ENCODE results near the gene TNFAIP8. TPM values are rescaled to one million over a fixed set of nuclear protein-coding genes. Genes with fewer than 3 reads are reported as not detected.

The TNFAIP8 gene
- total and polyA plus RNA-seq, 9 of the 15 experiments (the other 6 are each of a cell fraction or from before 2014, with no cell fraction given) = 29.9 to 52.2 (median 44.8) TPM

DNA sequence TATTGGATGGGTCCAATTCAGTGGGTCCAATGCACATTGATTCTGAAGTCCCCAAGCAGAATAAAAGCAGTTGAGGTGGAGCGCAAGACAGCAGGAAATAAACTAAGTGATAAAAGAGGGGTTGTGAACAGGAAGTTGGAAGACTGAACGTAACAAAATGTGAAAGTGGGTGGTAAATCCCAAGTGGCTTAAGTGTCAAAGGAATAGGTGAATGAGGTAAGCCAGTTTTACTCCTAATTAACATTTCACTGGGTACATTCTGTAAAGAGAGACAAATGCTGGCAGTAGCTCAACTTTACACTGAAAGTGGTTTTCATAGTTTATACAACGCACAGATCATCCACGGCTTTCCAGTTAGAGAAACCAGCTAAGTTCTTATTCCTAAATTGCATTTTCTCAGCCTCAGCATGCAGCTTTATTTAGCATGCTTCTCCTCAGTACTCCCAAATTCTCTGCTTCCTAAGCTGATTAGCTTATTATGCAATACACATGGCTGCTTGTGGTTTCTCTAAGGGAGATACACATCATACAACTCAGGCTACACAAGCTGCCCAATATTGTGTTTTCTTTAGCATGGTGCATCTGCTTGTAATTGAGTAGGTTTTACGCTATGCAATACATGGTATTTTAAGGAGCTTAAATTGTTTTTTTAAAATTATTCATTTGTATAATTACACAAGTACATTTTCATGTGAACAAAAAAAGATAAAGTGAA lies 62.2 kb downstream of the TNFAIP8 start (continued):
- TF ChIP-seq AFF1 (IDR thresholded peaks at IDR 0.05; ENCODE audit: low read depth in 1 of 2, partially characterized antibody in 2 of 2) (no peak), LARP7 (IDR thresholded peaks at IDR 0.05) (no peak), C11orf30 (IDR thresholded peaks at IDR 0.05; ENCODE audit: low read depth) (no peak), ZNF212 (CRISPR knock-in tag; IDR thresholded peaks at IDR 0.05) (no peak), GATAD2A (IDR thresholded peaks at IDR 0.05) (no peak), GTF2F1 (IDR thresholded peaks at IDR 0.05; ENCODE audit: low read depth, low read length) (no peak), DNMT1 (IDR thresholded peaks at IDR 0.05) (no peak), TEAD4 (IDR thresholded peaks at IDR 0.05; ENCODE audit: low read length) (peak; percentile 66), TEAD4 (CRISPR knock-in tag; IDR thresholded peaks at IDR 0.05; ENCODE audit: borderline replicate concordance) (no peak), PTRF (tag; IDR thresholded peaks at IDR 0.05) (no peak), CTCF (IDR thresholded peaks at IDR 0.05 in 2 of 3, conservative IDR thresholded peaks at IDR 0.05 in 1 of 3; ENCODE audit: insufficient read depth in 2 of 3, low read depth in 1 of 3, low read length in 3 of 3) (no peak; a peak in 1 of 6 replicates), RBFOX2 (IDR thresholded peaks at IDR 0.05; ENCODE audit: low read depth, low read length) (peak; percentile 71), CBX5 (IDR thresholded peaks at IDR 0.05; ENCODE audit: borderline replicate concordance, low read depth) (no peak), KDM4B (IDR thresholded peaks at IDR 0.05; ENCODE audit: borderline replicate concordance in 2 of 2, low read depth in 1 of 2) (no peak)
- TF ChIP-seq, protein P1, sequence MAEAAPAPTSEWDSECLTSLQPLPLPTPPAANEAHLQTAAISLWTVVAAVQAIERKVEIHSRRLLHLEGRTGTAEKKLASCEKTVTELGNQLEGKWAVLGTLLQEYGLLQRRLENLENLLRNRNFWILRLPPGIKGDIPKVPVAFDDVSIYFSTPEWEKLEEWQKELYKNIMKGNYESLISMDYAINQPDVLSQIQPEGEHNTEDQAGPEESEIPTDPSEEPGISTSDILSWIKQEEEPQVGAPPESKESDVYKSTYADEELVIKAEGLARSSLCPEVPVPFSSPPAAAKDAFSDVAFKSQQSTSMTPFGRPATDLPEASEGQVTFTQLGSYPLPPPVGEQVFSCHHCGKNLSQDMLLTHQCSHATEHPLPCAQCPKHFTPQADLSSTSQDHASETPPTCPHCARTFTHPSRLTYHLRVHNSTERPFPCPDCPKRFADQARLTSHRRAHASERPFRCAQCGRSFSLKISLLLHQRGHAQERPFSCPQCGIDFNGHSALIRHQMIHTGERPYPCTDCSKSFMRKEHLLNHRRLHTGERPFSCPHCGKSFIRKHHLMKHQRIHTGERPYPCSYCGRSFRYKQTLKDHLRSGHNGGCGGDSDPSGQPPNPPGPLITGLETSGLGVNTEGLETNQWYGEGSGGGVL (CRISPR knock-in tag; IDR thresholded peaks at IDR 0.05) = no peak
- TF ChIP-seq, protein P2, sequence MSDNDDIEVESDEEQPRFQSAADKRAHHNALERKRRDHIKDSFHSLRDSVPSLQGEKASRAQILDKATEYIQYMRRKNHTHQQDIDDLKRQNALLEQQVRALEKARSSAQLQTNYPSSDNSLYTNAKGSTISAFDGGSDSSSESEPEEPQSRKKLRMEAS (CRISPR knock-in tag; IDR thresholded peaks at IDR 0.05) = no peak
- TF ChIP-seq, protein P3, sequence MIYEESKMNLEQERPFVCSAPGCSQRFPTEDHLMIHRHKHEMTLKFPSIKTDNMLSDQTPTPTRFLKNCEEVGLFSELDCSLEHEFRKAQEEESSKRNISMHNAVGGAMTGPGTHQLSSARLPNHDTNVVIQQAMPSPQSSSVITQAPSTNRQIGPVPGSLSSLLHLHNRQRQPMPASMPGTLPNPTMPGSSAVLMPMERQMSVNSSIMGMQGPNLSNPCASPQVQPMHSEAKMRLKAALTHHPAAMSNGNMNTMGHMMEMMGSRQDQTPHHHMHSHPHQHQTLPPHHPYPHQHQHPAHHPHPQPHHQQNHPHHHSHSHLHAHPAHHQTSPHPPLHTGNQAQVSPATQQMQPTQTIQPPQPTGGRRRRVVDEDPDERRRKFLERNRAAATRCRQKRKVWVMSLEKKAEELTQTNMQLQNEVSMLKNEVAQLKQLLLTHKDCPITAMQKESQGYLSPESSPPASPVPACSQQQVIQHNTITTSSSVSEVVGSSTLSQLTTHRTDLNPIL (CRISPR knock-in tag; IDR thresholded peaks at IDR 0.05) = no peak
